ENCODE measurements around the gene PGLYRP1.

PGLYRP1 gene

GRCh38 chr19:46022431-46023310, at the start of gene PGLYRP1:
PGLYRP1 (minus strand) TSS chr19:46023053; CDS start chr19:46023021, 32 bp downstream.
- DNase-seq (ENCODE audit: low read depth), result no peak

GRCh38 chr19:46069806-46070341, 47.0 kb upstream of the PGLYRP1 start:
- DNase-seq (ENCODE audit: low read depth), result peak; percentile 88

- peak; percentile 95 for DNase-seq (ENCODE audit: low read depth)
Measured at GRCh38 chr19:46068345-46069258, 45.7 kb upstream of the PGLYRP1 start.

GRCh38 chr19:46067691-46068090, 44.8 kb upstream of the PGLYRP1 start:
- DNase-seq (ENCODE audit: low read depth), result no peak

- DNase-seq (ENCODE audit: low read depth), result no peak
Measured at GRCh38 chr19:46066471-46066870, 43.6 kb upstream of the PGLYRP1 start.

- DNase-seq (ENCODE audit: low read depth), result peak; percentile 71
Measured at GRCh38 chr19:46065486-46066071, 42.7 kb upstream of the PGLYRP1 start.

GRCh38 chr19:46063201-46063600, 40.3 kb upstream of the PGLYRP1 start:
- no peak for DNase-seq (ENCODE audit: low read depth)

GRCh38 chr19:46060012-46060411, 37.2 kb upstream of the PGLYRP1 start:
- no peak for DNase-seq (ENCODE audit: low read depth)

- DNase-seq (ENCODE audit: low read depth), result no peak
Measured at GRCh38 chr19:46058778-46059177, 35.9 kb upstream of the PGLYRP1 start.

GRCh38 chr19:46056536-46056935, 33.7 kb upstream of the PGLYRP1 start:
- DNase-seq (ENCODE audit: low read depth), result no peak

- no peak for DNase-seq (ENCODE audit: low read depth)
Measured at GRCh38 chr19:46052896-46053295, 30.0 kb upstream of the PGLYRP1 start.

GRCh38 chr19:46049597-46049996, 26.7 kb upstream of the PGLYRP1 start:
- DNase-seq (ENCODE audit: low read depth), result no peak

- DNase-seq (ENCODE audit: low read depth), result no peak
Measured at GRCh38 chr19:46043519-46043918, 20.7 kb upstream of the PGLYRP1 start.

- no peak for DNase-seq (ENCODE audit: low read depth)
Measured at GRCh38 chr19:46042252-46042883, 19.5 kb upstream of the PGLYRP1 start.

- peak; percentile 15 for DNase-seq (ENCODE audit: low read depth)
Measured at GRCh38 chr19:46040952-46041500, 18.2 kb upstream of the PGLYRP1 start, which contains the start of gene IGFL4. IGFL4 (minus strand) TSS chr19:46041002; CDS start chr19:46040962, 40 bp downstream.

GRCh38 chr19:46040125-46040524, 17.3 kb upstream of the PGLYRP1 start:
- no peak for DNase-seq (ENCODE audit: low read depth)

GRCh38 chr19:46036744-46037128, 13.9 kb upstream of the PGLYRP1 start:
- no peak for DNase-seq (ENCODE audit: low read depth)

GRCh38 chr19:46035986-46036743, 13.3 kb upstream of the PGLYRP1 start:
- no peak for DNase-seq (ENCODE audit: low read depth)

- no peak for DNase-seq (ENCODE audit: low read depth)
Measured at GRCh38 chr19:46035546-46035945, 12.7 kb upstream of the PGLYRP1 start.

GRCh38 chr19:46033401-46033800, 10.5 kb upstream of the PGLYRP1 start:
- DNase-seq (ENCODE audit: low read depth), result no peak
